Lower lobe of right lung (tissue), 2 donors: ENCODE results near the gene VEPH1. TPM values are rescaled to one million over a fixed set of nuclear protein-coding genes. Genes with fewer than 3 reads are reported as not detected.

ENCODE experiments used
- ATAC-seq, 2 donors: fragments of 200-7000 bp; cut with Tn5 transposase; one replicate each; pipeline ENCODE4 v1.9.1; 2020 to 2022; ENCODE audit warnings: mild to moderate bottlenecking in 2 of 2, moderate library complexity in 2 of 2
- DNase-seq: peaks from one replicate; pipeline ENCODE4 v3.0.0-alpha.2; 2020
- H3K27ac ChIP-seq: fragments of 200-600 bp; one replicate; pipeline ENCODE4 v1.8.0; 2022
- H3K27me3 ChIP-seq: fragments of 200-600 bp; one replicate; pipeline ENCODE4 v1.8.0; 2022; ENCODE audit warnings: low read depth
- H3K36me3 ChIP-seq: fragments of 200-600 bp; one replicate; pipeline ENCODE4 v1.8.0; 2022; ENCODE audit warnings: mild to moderate bottlenecking
- H3K4me1 ChIP-seq: fragments of 200-600 bp; one replicate; pipeline ENCODE4 v1.8.0; 2022
- H3K4me3 ChIP-seq: fragments of 200-600 bp; one replicate; pipeline ENCODE4 v1.8.0; 2022; ENCODE audit warnings: mild to moderate bottlenecking
- H3K9me3 ChIP-seq: fragments of 200-600 bp; one replicate; pipeline ENCODE4 v1.8.0; 2022
- intact Hi-C: fragments of 100-400 bp; cut with DNase I; formaldehyde crosslinking; loops from one replicate; pipeline ENCODE4 v1.11.0; 2022
- total RNA-seq: library from RNA; stranded (reverse); fragmentation: NEBNext Ultra II Directional; extraction: Animal tissue kit (Norgen Biotek cat#: 25700); gene quantifications from one replicate; pipeline ENCODE4 v1.2.1, GENCODE V29; 2021
- TF ChIP-seq, protein P1 (sequence below): fragments of 200-600 bp; IDR thresholded peaks from one replicate; pipeline ENCODE4 v1.8.0; 2022; ENCODE audit warnings: antibody characterized with exemption, mild to moderate bottlenecking
- donor health status: DM: no; HTN: yes; CAD: no; lungs with severe emphysema.

Gene VEPH1
- total RNA-seq, 1 donor from 2014 or later, result 116 TPM

DNA sequence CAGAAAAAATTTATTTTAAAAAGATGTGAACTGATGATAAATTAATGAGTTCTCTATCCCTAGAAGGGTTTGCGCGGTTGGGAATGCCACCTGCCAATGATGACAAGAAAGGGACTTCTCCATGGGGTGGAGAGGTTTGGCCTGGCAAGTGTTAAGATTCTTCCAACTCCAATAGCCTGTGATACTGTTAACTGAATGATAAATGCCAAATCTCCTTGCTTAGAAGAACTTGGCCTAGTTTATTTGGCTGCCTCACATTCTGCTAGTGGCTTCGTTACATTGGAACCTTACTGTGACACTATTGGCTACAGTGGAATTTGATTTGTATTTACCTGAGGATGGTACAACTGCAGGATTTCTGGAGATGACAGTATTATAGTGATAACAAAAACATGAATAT is 251.5 kb downstream of the VEPH1 start:
- Histone ChIP-seq H3K27ac (no peak overlapping the region), H3K27me3 (no peaks in the 10 kb centered on the region), H3K4me1 (peaks cover 24% of the 10 kb centered on the region), H3K4me3 (no peak overlapping the region), H3K9me3 (no peaks in the 10 kb centered on the region), H3K36me3 (peaks cover 7% of the 10 kb centered on the region)
- intact Hi-C loops, result no loop called here
- ATAC-seq (no peak), DNase-seq (no peak)
- TF ChIP-seq, protein P1, sequence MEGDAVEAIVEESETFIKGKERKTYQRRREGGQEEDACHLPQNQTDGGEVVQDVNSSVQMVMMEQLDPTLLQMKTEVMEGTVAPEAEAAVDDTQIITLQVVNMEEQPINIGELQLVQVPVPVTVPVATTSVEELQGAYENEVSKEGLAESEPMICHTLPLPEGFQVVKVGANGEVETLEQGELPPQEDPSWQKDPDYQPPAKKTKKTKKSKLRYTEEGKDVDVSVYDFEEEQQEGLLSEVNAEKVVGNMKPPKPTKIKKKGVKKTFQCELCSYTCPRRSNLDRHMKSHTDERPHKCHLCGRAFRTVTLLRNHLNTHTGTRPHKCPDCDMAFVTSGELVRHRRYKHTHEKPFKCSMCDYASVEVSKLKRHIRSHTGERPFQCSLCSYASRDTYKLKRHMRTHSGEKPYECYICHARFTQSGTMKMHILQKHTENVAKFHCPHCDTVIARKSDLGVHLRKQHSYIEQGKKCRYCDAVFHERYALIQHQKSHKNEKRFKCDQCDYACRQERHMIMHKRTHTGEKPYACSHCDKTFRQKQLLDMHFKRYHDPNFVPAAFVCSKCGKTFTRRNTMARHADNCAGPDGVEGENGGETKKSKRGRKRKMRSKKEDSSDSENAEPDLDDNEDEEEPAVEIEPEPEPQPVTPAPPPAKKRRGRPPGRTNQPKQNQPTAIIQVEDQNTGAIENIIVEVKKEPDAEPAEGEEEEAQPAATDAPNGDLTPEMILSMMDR, result no peak

DNA sequence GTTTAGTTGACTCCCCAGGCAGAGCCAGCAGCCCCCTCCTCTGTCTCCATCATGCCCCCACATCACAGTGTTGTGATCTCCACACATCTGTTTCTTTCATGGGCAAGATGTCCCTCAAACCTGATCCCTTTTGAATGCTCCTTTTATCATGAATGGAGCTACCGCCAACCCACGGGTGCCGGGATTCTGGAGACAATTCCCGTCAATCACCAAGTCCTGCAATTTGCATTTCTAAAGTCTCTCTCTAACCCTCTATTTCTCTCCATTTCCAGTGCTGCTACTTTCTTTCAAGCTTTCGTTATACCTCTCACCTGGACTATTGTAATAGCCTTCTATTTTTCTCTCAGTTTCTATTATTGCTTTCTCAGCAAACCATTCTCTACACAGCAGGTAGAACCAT is 253.6 kb downstream of the VEPH1 start:
- Histone ChIP-seq H3K9me3 (no peaks in the 10 kb centered on the region), H3K4me1 (peaks cover 25% of the 10 kb centered on the region), H3K36me3 (no peaks in the 10 kb centered on the region), H3K4me3 (no peak overlapping the region), H3K27me3 (no peaks in the 10 kb centered on the region), H3K27ac (no peak overlapping the region)
- TF ChIP-seq, protein P1, result no peak
- intact Hi-C loops, result no loop called here
- no peak for ATAC-seq
- no peak for DNase-seq

DNA sequence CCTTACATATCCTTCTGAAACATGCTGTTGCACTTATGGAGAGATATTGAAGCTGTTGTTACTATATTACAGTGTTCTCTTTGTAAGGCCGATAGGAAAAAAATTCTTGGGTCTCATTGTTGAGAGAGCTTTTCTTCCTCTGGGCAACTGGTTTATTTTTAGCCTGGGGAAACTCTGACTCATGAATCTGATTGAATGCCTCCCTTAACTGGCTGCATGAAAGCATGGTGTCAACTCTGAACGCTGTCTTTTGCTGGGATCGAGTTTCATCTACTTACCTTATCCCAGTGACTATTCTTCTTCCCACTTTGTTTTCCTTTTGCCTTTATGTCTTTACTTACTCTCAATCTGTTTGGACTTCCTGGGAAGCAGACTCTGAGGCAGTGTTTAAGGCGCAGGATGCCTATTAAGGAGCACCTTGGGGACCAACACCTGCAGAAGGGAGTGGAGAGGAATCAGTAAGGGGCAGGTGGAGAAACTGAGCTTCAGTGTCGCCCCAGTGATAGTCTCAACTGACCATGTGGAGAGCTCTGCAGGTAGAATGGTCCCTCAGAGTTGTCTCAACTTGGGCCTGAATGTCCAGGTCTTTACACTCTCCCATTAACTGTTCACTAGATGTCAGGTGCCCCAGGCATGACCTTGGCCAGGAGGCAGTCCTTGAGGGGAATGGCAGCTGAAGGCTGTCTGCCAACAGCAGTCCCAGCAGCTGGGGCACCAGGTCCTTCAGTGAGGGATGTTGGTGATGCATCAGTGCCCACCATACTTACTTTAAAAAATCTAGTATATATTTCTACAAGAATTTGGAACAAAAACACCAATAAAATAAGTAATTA is 254.4 kb downstream of the VEPH1 start:
- Histone ChIP-seq H3K9me3 (no peaks in the 10 kb centered on the region), H3K27me3 (no peaks in the 10 kb centered on the region), H3K4me1 (peaks cover 25% of the 10 kb centered on the region), H3K4me3 (no peak overlapping the region), H3K27ac (no peak overlapping the region), H3K36me3 (no peaks in the 10 kb centered on the region)
- intact Hi-C loops, result no loop called here
- peak in 1 of 2 donors; percentile 50 for ATAC-seq
- TF ChIP-seq, protein P1, result no peak
- no peak for DNase-seq

DNA sequence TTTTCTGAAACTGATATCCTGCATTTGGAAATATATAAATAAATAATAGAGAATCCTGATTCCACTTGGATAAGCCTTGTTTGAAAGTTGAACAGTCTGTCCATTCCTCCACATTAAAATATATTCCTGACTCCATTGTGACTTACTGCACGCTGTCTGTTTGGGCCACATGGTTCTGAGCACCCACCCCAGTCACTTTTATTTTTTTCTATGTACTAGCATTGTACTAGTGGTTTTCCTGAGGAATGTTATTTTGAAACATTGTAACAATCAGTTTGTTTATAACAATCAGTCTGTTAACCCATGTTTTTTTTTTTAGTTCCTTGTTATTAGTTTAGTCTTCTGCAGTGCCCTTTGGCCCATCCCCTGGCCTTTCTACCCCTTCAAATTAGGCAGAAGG is 255.8 kb downstream of the VEPH1 start:
- no peaks in the 10 kb centered on the region for H3K9me3 ChIP-seq
- ATAC-seq (peak in 1 of 2 donors; percentile 39), DNase-seq (no peak)
- H3K27me3 ChIP-seq, result no peaks in the 10 kb centered on the region
- TF ChIP-seq, protein P1, result no peak
- H3K4me3 ChIP-seq, result no peak overlapping the region
- peak overlapping the region; percentile 5 for H3K27ac ChIP-seq
- H3K4me1 ChIP-seq, result peaks cover 25% of the 10 kb centered on the region
- no peaks in the 10 kb centered on the region for H3K36me3 ChIP-seq
- intact Hi-C loops, result no loop called here

DNA sequence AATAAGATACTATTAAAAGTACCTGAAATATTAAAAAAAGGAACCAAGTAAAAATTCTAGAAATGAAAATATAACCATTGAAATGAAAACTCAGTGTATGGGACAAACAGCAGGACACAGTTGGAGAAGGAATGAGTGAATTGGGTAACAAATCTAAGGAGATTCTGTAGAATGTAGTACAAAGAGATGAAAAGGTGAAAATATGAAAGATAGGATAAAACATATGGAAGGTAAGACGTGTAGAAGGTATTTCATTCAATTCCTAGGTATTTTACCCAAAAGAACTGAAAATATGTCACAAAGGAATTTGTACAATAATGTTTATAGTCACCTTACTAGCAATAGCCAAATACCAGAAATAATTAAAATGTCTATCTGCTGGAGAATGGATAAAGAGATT is 260.4 kb downstream of the VEPH1 start:
- Histone ChIP-seq H3K27ac (no peak overlapping the region), H3K4me3 (no peak overlapping the region), H3K9me3 (no peaks in the 10 kb centered on the region), H3K27me3 (no peaks in the 10 kb centered on the region), H3K4me1 (peaks cover 12% of the 10 kb centered on the region), H3K36me3 (no peaks in the 10 kb centered on the region)
- TF ChIP-seq, protein P1, result no peak
- DNase-seq (no peak), ATAC-seq (no peak)
- intact Hi-C loops, result no loop called here
